Memory B cell (primary cell): ENCODE data around the gene REV3L.
"Not testable (repeated sequence)": the region's sequence is repeated elsewhere in the genome, so short reads cannot be mapped to it uniquely, and the experiment has no call there.

Experiments
- ATAC-seq: fragments of 150-1000 bp; cut with Tn5 transposase; 2 replicates; pipeline ENCODE4 v1.10.0; 2021; ENCODE audit warnings: low read depth, mild to moderate bottlenecking, moderate library complexity
- DNase-seq, 2 donors: peaks; one replicate each; pipeline ENCODE4 v3.0.0; 2022; ENCODE audit warnings: low spot score in 2 of 2
- H3K27ac Mint-ChIP-seq: one replicate; pipeline ENCODE4 v1.8.0; 2022; ENCODE audit warnings: mild to moderate bottlenecking, moderate library complexity, mixed read lengths
- H3K27me3 Mint-ChIP-seq: one replicate; pipeline ENCODE4 v1.8.0; 2022; ENCODE audit warnings: mixed read lengths
- H3K36me3 Mint-ChIP-seq: one replicate; pipeline ENCODE4 v1.8.0; 2022; ENCODE audit warnings: mild to moderate bottlenecking, mixed read lengths
- H3K4me1 Mint-ChIP-seq: one replicate; pipeline ENCODE4 v1.8.0; 2022; ENCODE audit warnings: mixed read lengths
- H3K4me3 Mint-ChIP-seq: one replicate; pipeline ENCODE4 v1.8.0; 2022; ENCODE audit warnings: mild to moderate bottlenecking, moderate library complexity, mixed read lengths
- H3K9me3 Mint-ChIP-seq: one replicate; pipeline ENCODE4 v1.8.0; 2022; ENCODE audit warnings: mixed read lengths

Gene REV3L

DNA sequence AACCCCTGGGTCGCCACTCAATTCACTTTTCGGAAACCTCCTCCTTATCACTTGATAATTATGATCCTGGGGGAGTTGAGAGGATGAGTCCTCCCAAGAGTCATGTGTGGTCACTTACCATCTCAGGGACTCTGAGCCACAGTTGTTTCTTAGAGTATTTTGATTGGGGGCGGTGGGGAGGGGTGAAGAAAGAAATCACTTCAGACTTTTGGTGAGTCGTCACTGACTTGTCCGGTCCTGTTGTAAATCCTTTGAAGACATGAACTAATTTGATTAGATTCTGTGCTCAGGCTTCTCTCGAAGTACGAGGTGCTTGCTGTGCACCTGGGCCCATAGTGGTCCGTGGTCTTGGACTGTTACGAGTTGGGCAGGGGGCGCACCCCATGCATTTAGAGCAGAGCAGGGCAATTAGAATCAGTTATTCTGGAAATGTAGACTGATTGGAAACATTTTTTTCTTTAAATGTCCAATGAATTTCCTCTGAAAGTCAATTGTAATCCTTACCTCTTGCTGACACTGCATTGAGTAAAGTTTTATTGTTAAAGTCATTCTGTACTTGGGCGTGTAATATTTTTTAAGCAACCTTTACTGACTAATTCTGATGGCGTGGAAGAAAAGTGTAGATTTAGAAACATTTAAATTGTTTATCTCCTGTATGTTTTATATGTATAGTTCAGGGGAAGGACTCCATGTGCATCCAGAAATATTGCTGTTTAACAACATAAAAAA lies 222.3 kb downstream of the REV3L start:
- Mint-ChIP-seq H3K27me3 (no peaks in the 10 kb centered on the region), H3K27ac (peak overlapping the region; percentile 86), H3K36me3 (peaks cover 3% of the 10 kb centered on the region), H3K4me3 (peak overlapping the region; percentile 77), H3K4me1 (peaks cover 13% of the 10 kb centered on the region), H3K9me3 (no peaks in the 10 kb centered on the region)
- no peak for DNase-seq
- ATAC-seq = no peak

DNA sequence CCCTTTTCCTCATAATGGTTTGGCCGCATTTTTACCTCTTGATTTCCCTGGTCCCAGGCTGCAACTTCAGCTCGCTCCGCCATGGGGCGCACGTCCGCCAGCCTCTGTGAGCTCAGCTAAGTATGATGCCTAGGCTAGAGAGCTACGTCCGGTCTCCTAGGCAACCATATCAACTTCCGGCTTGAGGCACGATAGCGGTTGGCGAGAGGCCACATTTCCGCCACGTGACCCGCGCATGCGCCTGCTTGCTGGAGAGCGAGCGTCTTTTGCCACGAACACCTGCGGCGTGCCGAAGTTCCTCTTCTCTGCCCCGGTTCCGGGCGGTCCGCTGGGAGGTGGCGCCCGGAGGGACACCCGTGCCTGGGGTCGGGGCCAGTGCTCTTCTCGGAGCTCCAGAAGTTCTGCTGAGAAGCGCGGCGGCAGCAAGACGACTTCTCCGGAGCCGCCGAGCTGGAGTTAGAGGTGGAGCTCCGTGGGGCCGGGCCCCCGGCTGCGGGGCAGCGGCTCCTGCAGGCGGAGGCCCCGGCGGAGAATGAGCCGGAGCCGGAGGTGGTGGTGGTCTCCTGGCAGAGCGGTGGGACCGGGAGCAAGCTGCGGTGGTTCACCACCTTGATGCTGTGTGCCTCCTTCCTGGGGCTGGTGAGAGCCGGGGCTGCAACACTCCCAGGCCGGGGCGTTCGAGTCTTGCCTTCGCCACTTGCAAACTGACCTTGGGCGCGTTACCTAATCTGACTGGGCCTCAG lies 223.8 kb downstream of the REV3L start:
- H3K36me3 Mint-ChIP-seq = peaks cover 3% of the 10 kb centered on the region
- H3K27me3 Mint-ChIP-seq = peaks cover under 1% of the 10 kb centered on the region
- ATAC-seq = peak; percentile 91
- H3K4me3 Mint-ChIP-seq = peak overlapping the region; percentile 77
- DNase-seq = peak; percentile 97 to 99
- H3K9me3 Mint-ChIP-seq = no peaks in the 10 kb centered on the region
- peaks cover 13% of the 10 kb centered on the region for H3K4me1 Mint-ChIP-seq
- peak overlapping the region; percentile 86 for H3K27ac Mint-ChIP-seq

DNA sequence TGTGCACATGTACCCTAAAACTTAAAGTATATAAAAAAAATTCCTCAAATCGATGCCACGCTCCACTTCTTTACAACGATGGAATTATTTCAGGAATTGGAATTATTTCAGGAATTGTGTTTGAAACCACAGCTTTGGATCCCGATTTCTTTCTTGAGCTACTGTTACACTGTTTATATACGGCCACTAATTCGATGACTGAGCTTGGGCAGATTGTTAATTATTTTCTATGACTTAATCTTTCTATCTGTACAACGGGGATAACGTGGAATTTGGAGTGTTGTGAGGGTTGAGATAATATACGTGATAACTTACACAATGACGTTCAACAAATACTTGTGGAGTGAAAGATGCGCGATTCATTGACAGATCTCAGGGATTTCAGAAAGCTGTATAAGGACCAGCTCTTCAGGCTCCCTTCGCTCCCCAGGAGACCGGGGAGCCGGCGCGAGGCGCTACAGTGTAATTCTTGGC lies 224.4 kb downstream of the REV3L start:
- peak; percentile 16 for ATAC-seq
- Mint-ChIP-seq H3K27ac (peak overlapping the region; percentile 86), H3K36me3 (peaks cover under 1% of the 10 kb centered on the region)

DNA sequence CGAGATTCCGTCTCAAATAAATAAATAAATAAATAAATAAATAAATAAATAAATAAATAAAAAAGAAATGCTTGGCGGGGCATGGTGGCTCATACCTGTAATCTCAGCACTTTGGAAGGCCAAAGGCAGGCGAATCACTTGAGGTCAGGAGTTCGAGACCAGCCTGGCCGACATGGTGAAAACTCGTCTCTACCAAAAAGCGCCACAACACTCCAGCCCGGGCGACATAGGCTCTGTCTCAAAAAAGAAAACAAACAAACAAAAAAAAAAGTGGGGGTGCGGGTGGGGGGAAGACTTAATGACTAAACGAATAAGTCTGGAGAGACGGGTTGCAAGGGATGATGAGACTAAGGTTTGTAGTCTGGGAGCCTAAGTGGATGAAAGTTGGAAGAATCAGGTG lies 225.0 kb downstream of the REV3L start:
- Mint-ChIP-seq H3K4me1 (peaks cover 10% of the 10 kb centered on the region), H3K9me3 (no peaks in the 10 kb centered on the region), H3K27ac (peak overlapping the region; percentile 86), H3K27me3 (peaks cover 5% of the 10 kb centered on the region), H3K36me3 (no peaks in the 10 kb centered on the region), H3K4me3 (no peak overlapping the region)
- ATAC-seq (no peak), DNase-seq (no peak)

More for the DNA sequence above, 224.4 kb downstream of the REV3L start:
- Mint-ChIP-seq H3K9me3 (no peaks in the 10 kb centered on the region), H3K4me3 (peak overlapping the region; percentile 77), H3K27me3 (peaks cover 5% of the 10 kb centered on the region), H3K4me1 (peaks cover 11% of the 10 kb centered on the region)
- DNase-seq = no peak

DNA sequence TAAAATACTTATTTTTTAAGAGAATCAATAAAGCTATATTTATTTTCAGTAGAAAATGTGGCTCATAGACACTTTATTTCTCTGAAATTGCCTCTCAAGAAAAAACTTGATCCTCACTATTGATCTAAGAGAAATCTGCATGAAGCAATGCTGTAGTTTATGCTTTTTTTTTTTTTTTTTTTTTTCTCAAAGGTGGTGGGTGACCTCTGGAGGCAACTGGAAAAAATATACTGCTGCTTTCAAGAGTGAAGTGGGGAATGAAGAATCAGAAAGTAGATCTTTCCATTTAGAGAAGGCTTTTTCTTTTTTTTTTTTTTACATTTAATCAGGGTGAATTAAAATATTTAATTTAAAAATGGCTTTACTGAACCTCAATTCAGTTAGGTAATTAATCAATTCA lies 226.4 kb downstream of the REV3L start:
- peaks cover 8% of the 10 kb centered on the region for H3K4me1 Mint-ChIP-seq
- H3K4me3 Mint-ChIP-seq = no peak overlapping the region
- no peaks in the 10 kb centered on the region for H3K9me3 Mint-ChIP-seq
- DNase-seq (no peak), ATAC-seq (no peak)
- no peaks in the 10 kb centered on the region for H3K36me3 Mint-ChIP-seq
- H3K27me3 Mint-ChIP-seq = peaks cover 5% of the 10 kb centered on the region
- peak overlapping the region; percentile 36 for H3K27ac Mint-ChIP-seq

DNA sequence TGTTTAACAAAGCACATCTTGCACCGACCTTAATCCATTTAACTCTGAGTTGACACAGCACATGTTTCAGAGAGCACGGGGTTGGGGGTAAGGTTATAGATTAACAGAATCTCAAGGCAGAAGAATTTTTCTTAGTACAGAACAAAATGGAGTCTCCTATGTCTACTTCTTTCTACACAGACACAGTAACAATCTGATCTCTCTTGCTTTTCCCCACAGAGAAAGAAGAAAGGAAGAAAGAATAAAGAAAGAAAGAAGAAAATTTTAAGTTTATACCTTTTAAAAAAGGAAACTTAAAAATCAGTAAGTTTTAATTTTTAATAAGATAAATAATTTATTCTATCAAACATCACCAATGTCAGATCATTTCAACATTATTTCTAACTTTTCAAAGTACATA lies 227.2 kb downstream of the REV3L start:
- not testable (repeated sequence) for DNase-seq, H3K9me3 Mint-ChIP-seq, H3K4me3 Mint-ChIP-seq, ATAC-seq, H3K36me3 Mint-ChIP-seq, H3K27me3 Mint-ChIP-seq, H3K4me1 Mint-ChIP-seq, H3K27ac Mint-ChIP-seq

DNA sequence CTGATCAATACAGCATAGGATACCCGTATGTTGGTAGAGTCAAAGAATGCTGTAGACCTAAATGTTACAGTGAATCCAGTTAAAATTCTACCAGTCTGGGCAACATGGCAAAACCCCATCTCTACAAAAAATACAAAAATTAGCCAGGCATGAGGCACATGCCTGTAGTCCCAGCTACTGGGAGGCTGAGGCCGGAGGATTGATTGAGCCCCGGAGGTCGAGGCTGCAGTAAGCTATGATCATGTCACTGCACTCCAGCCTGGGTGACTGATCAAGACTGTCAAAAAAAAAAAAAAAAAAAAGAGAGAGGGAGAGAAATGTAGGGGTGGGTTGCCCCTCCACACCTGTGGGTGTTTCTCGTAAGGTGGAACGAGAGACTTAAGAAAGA lies 228.2 kb downstream of the REV3L start:
- DNase-seq (no peak), ATAC-seq (no peak)
- peaks cover 5% of the 10 kb centered on the region for H3K27me3 Mint-ChIP-seq
- H3K36me3 Mint-ChIP-seq = no peaks in the 10 kb centered on the region
- no peak overlapping the region for H3K27ac Mint-ChIP-seq
- peaks cover 4% of the 10 kb centered on the region for H3K4me1 Mint-ChIP-seq
- no peaks in the 10 kb centered on the region for H3K9me3 Mint-ChIP-seq
- no peak overlapping the region for H3K4me3 Mint-ChIP-seq

DNA sequence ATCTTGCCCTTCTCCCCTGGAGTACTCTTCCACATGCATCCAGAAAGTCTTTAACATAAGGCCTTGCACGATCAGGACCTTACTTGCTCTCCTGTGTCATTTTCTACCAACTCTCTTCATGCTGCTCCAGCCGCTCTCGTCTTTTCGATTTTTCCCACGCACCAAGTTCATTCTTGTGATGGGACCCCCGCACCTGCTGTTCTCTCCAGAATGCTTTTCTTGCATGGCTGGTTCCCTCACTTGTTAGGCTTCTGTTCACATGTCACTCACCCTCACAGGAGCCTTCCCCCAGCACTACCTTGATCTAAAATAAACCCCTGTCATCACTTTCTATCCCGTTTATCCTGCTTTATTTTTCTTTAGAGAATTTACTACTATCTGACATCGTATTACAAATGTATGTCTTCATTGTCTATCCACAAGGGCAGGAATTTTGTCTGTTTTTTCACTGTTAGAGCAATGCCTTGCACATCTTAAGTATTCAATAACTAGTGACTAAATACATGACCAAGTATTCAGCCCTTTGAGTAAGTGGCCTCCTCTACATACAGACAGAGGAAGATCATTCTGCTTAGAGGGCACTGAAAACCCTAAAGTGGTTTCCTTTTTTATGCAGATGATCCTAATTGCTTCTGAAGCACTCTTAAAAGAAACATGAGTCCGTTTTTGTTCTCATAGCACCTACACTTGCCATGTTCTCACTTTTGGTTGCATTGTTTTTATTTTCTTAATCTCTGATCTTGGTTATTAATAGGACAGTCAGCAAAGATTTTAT lies 228.8 kb downstream of the REV3L start:
- no peaks in the 10 kb centered on the region for H3K9me3 Mint-ChIP-seq
- peaks cover 4% of the 10 kb centered on the region for H3K4me1 Mint-ChIP-seq

DNA sequence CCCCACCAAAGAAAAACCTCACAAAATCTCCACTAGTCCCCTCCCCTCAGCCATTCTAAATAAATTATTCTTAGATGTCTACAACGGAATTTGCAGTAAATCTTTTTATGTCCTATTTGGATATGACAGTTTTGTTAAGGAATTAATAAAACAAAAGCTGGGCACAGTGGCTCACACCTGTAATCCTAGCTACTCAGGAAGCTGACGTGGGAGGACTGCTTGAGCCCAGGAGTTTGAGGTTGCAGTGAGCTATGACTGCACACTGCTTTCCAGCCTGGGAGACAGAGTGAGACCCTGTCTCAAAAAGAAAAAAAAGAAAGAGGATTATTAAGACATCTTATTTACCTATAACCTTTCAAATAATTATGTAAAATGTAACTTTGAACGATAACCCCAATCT lies 230.3 kb downstream of the REV3L start:
- Mint-ChIP-seq H3K4me3 (no peak overlapping the region), H3K4me1 (no peaks in the 10 kb centered on the region), H3K27ac (no peak overlapping the region), H3K27me3 (peaks cover 7% of the 10 kb centered on the region), H3K36me3 (no peaks in the 10 kb centered on the region), H3K9me3 (no peaks in the 10 kb centered on the region)
- ATAC-seq (no peak), DNase-seq (no peak)

More for the DNA sequence above, 228.8 kb downstream of the REV3L start:
- H3K27ac Mint-ChIP-seq = no peak overlapping the region
- no peak overlapping the region for H3K4me3 Mint-ChIP-seq
- DNase-seq (no peak), ATAC-seq (no peak)
- H3K36me3 Mint-ChIP-seq = no peaks in the 10 kb centered on the region
- peaks cover 7% of the 10 kb centered on the region for H3K27me3 Mint-ChIP-seq

DNA sequence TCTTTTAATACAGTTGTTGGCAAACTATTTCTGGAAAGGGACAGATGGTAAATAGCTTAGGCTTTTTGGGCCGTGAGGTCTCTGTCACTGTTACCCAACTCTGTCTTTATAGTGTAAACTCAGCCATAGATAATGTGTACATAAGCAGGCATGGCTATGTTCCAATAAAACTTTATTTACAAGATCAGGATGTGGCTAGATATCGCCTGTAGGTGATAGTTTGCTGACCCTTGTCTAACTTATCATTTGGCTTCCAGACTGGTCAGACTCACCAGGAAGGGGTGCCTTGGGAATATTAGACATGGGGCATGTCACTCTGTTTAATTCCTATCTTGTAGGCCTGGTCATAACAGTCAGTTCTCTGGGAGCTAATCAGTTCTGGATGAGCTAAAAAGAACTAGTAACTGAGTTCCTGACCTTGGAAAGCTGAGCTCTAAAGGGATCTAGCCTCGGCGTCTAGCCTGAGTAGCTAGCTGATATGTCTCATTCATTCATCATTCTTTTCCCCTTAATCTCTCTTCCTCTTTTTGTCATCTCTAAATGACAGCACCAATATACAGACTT lies 232.1 kb downstream of the REV3L start:
- H3K4me1 Mint-ChIP-seq = no peaks in the 10 kb centered on the region
- no peaks in the 10 kb centered on the region for H3K36me3 Mint-ChIP-seq
- peak; percentile 66 for ATAC-seq
- peaks cover 7% of the 10 kb centered on the region for H3K27me3 Mint-ChIP-seq
- no peak overlapping the region for H3K27ac Mint-ChIP-seq
- H3K4me3 Mint-ChIP-seq = no peak overlapping the region
- DNase-seq = no peak
- no peaks in the 10 kb centered on the region for H3K9me3 Mint-ChIP-seq
